Measurements from ENCODE around the gene MAPRE2.

DNA sequence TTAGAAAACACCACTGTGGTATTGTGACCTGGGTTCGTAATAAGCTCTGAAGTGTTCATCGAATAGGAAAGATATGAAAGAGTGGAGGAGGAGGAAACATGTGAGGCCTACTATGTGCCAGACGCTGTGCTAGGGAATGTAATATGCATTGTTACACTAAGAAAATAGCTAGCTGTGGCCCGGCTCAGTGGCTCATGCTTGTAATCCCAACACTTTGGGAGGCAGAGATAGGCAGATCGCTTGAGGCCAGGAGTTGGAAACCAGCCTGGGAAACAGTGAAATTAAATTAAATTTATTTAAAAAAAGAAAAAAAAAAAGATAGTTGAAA lies 150.4 kb downstream of the MAPRE2 start:
- TF ChIP-seq POLR2AphosphoS5 (IDR thresholded peaks at IDR 0.05; ENCODE audit: borderline replicate concordance, low read depth, low read length) (no peak), EZH2 (IDR thresholded peaks at IDR 0.05) (no peak)
